HG03196 (cell line): ENCODE data around the gene FCRL1.

ENCODE experiments used
- ATAC-seq: cut with Tn5 transposase; IDR thresholded peaks from one replicate; pipeline ENCODE4 v1.9.1; 2021; ENCODE audit not compliant: unreplicated experiment

Gene FCRL1, protein sequence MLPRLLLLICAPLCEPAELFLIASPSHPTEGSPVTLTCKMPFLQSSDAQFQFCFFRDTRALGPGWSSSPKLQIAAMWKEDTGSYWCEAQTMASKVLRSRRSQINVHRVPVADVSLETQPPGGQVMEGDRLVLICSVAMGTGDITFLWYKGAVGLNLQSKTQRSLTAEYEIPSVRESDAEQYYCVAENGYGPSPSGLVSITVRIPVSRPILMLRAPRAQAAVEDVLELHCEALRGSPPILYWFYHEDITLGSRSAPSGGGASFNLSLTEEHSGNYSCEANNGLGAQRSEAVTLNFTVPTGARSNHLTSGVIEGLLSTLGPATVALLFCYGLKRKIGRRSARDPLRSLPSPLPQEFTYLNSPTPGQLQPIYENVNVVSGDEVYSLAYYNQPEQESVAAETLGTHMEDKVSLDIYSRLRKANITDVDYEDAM

GRCh38 chr1:157819896-157820295 lies at the start of gene FCRL1:
TSS of gene FCRL1 (minus strand) at chr1:157820120. CDS start at chr1:157820037, 83 bp downstream.
- ATAC-seq = no peak

GRCh38 chr1:157868654-157869053 lies 48.7 kb upstream of the FCRL1 start:
- no peak for ATAC-seq

DNA sequence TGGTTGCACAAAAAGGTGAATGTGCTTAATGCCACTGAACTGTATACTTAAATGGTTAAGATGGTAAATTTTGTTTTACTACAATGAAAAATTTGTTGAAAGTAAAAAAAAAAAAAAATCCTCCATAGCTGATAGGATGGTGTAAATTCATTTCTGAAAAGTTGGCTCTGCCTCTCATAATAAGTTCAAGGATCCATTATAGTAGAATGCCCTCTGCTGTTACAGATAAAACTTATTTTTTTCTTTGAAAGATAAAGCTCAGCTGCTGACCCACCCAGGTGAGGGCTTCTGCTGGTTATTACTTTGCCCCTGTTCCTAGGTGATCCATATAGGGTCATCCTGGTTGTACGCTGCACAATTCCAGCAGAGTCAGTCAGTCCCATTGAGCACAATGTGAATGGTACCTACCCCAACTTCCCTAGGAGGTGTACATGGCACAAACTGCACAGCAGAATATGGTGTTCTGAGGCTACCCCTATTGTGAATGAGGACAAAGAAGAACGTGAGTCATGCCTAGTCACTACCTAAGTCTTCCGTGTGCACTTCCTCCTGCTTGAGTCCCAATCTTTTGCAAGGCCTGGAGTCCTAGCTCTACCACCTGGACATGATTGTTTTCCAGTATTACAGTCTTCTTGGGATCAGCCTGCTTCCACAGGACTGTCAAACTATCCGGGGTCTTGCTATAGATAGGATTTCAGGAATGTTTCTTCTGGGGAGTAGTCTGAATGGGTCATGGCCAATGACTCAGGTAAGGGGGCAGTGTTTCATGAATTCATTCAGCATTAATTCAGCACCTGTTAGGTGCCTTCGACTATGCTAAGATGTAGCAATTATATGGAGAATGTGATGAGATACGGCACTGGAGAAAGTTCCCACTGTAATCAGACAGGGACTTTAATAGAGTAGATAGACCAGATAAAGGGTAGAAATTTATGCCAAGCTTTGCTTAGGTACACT lies 42.5 kb upstream of the FCRL1 start:
- no peak for ATAC-seq

GRCh38 chr1:157856538-157856937 lies 36.6 kb upstream of the FCRL1 start:
- ATAC-seq = no peak

GRCh38 chr1:157852476-157852875 lies 32.6 kb upstream of the FCRL1 start:
- ATAC-seq = no peak

DNA sequence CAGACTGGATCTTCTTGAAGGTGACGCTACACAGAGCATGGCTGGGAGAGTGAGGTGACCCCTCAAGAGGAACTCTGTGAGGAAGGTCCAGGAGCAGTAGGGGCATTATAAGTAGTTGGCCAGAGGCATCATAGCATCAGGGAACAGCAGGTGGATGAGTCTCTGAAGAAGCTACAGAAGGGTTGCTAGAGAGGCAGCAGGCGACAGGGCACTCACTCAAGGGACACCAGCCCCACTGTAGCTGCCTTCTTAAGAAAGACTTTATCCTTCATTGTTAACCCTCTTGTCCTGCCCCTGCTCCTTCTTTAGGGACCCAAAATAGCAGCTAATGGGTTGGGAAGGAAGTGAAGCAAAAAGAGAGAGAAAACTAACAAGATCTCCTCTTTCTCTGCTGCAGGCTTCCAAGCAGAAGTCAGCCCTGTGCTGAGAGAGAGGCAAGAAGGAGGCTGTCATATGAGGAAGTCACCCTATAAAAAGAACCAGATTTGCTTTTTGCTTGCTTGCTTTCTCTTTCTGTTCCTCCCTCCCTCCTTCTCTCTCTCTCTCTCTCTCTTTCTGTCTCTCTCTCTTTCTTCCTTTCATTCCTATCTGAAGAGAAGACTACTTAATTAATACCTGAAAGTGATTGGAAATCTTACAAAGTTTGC lies 29.4 kb upstream of the FCRL1 start:
- ATAC-seq = no peak

DNA sequence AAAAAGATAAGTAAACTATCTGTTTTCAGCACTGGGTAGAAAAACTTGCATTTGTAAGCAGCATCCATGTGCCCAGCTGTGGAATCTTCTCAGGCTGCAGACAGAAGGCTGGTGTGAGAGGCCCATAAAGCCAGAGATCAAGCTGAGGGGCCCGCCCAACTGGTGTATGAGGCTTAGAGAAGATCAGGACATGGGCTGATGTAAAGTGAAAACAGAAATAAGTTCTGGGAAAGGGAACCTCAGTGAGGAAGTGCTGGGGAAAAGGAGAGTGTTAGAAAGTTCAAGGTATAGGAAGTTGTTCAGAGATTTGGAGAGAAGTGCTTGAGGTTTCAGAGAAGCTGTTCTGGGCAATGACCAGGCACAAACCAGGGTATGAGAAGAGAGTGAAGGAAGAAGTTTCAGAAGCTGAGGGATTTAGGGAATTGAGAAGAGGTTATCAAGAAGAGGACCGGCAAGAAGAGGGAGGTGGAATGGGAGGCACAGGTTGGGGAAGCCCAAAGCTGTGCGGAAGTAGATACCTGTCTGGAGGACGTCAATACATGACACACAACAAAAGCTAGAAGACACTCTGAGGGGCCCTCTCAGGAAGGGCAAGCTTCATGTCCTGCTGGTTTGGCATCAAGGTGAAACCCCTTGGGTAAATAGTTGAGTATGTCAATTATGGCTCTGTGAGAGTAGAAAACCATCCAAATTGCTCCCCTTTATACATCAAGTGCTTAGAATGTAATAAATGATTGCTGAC lies 24.3 kb upstream of the FCRL1 start:
- no peak for ATAC-seq

DNA sequence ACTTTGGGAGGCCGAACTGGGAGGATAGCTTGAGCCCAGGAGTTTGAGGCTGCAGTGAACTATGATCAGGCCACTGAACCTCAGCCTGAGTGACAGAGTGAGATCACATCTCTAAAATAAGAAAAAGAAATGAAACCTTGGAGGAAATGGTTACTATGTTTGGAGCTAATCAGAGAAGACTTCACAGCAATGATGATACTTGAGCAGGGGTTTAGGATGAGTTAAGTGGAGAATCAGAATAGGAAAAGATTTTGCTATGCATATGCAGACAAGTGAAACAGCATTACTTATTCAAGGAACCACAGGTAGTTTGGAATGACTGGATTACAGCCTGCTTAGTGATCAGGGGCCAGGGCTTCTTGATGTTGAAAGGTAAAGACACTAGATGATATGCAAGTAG lies 23.0 kb upstream of the FCRL1 start:
- ATAC-seq = no peak

DNA sequence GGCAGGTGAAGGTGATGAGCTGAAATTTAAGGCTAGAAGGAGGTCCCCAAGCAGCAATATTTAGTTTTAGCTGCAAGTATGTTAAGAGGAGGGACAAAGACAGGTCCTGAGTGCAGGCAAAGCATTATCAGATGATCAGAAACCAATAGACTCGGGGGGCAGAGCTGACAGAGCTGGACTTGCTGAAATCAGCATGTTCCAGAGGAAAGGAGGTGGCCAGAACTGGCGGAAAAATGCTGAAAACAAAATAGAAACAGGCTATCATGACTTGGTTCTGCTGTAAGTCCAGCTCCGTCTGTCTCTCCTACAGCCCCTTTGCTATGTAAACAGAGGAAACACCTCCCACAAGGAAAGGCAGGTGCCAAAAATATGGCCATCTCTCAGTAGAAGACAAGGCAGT lies 21.8 kb upstream of the FCRL1 start, which contains the start of gene CD5L:
CD5L (minus strand) TSS at position 101 of the 400 bp plus-strand sequence. CDS start 107 bp downstream, outside the sequence.
- ATAC-seq = no peak

GRCh38 chr1:157838966-157839365 lies 19.0 kb upstream of the FCRL1 start:
- no peak for ATAC-seq

GRCh38 chr1:157834430-157834829 lies 14.5 kb upstream of the FCRL1 start:
- no peak for ATAC-seq

GRCh38 chr1:157833145-157833544 lies 13.2 kb upstream of the FCRL1 start:
- ATAC-seq = no peak

- ATAC-seq = no peak
Measured at GRCh38 chr1:157831968-157832626, 12.2 kb upstream of the FCRL1 start.

DNA sequence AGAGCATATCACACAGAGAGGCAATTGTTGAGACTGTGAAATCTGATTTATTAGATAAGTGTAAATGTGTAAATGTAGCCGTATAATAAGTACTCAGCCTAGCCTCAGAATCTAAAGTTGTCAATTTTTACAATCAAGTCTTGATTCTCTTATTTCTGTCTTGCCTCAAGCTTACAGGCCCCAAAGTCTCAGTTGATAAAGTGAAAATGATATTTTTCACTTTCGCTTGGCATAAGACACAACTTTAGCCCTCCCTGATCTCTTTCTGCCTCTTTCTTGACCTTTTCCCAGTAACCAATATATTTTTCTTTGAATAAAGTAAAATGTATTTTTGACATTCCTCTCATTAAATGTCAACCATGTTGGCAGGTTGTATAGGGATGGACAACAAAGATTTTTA lies 11.0 kb upstream of the FCRL1 start:
- ATAC-seq = no peak

GRCh38 chr1:157829711-157830110 lies 9.8 kb upstream of the FCRL1 start:
- ATAC-seq = no peak

DNA sequence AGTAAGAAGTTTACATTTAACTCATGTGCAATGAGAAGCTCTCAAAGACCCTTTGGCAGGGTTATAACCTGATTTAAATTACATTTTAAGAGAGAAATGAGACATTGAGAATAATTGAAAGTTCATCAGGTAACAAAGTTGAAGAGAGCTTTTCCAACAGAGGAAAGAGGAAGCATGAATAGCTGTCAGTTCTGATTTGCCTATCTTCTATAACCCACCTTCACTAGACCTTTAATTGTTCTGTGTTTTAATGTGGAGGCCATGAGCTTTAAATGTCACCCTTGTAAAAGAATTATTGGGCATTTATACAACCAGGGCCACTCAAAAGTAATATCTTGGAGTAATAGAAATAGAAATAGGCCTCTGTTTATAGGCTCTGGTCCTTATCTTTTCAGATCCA lies 9.3 kb upstream of the FCRL1 start:
- no peak for ATAC-seq

DNA sequence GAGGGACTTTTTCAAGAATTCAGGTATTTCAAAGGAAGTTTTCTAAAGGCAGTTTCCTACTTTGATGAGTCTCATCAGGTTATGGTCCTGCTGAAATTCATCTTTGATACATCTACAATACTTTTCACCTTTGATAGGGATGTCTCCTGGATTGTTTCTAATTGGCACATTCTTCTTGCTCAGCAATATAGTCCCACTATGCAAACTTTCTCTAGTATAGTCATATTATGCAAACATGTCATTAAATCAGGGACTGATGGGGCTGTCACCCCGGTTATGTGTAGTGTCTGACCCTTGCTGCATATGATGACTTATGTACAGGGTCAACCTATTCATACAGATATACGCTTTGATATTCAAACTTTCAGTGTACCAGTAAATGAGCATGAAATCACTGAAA lies 379 bp upstream of the FCRL1 start:
- no peak for ATAC-seq

GRCh38 chr1:157819215-157819614 lies 705 bp downstream of the FCRL1 start:
- ATAC-seq = no peak

- ATAC-seq = no peak
Measured at GRCh38 chr1:157813269-157813668, 6.7 kb downstream of the FCRL1 start.
